ENCODE results near the gene GABPB1. TPM values are rescaled to one million over a fixed set of nuclear protein-coding genes. Genes with fewer than 3 reads are reported as not detected.
A peak's percentile ranks its signal among the peaks of the same experiment; 100 is the strongest.

The GABPB1 gene
- total and polyA plus RNA-seq, 2 of the 13 experiments (the other 11 are each of a cell fraction or from before 2014, with no cell fraction given): 17.5 to 39.5 TPM

GRCh38 chr15:50353975-50354837, 792 bp downstream of the GABPB1 start (continued):
- TF ChIP-seq MYPOP (CRISPR knock-in tag; IDR thresholded peaks at IDR 0.05) (peak; percentile 55; the same call in 1 of the 2 replicates), KLF15 (CRISPR knock-in tag; IDR thresholded peaks at IDR 0.05; ENCODE audit: borderline replicate concordance) (no peak), REL (CRISPR knock-in tag; conservative IDR thresholded peaks at IDR 0.05) (0 out of 2 replicates have a peak, but pooled peaks have one; percentile 33), AHDC1 (CRISPR knock-in tag; IDR thresholded peaks at IDR 0.05; ENCODE audit: borderline replicate concordance) (no peak), ATM (IDR thresholded peaks at IDR 0.05; ENCODE audit: borderline replicate concordance) (no peak), ZNF335 (CRISPR knock-in tag; IDR thresholded peaks at IDR 0.05) (no peak), KDM5A (IDR thresholded peaks at IDR 0.05; ENCODE audit: borderline replicate concordance, low read length) (no peak), HOMEZ (CRISPR knock-in tag; IDR thresholded peaks at IDR 0.05; ENCODE audit: low read depth) (no peak), ZGPAT (CRISPR knock-in tag; IDR thresholded peaks at IDR 0.05) (no peak), PHB2 (IDR thresholded peaks at IDR 0.05; ENCODE audit: partially characterized antibody) (no peak), ZNF251 (CRISPR knock-in tag; IDR thresholded peaks at IDR 0.05) (no peak), FOXM1 (CRISPR knock-in tag; IDR thresholded peaks at IDR 0.05) (no peak), MXI1 (IDR thresholded peaks at IDR 0.05; ENCODE audit: borderline replicate concordance, low read depth, low read length) (no peak), SALL2 (CRISPR knock-in tag; IDR thresholded peaks at IDR 0.05) (no peak; the same call in 1 of the 2 replicates), NRL (CRISPR knock-in tag; IDR thresholded peaks at IDR 0.05; ENCODE audit: borderline replicate concordance) (no peak), ZMYM4 (CRISPR knock-in tag; IDR thresholded peaks at IDR 0.05) (0 out of 2 replicates have a peak, but pooled peaks have one; percentile 40), ASH2L (IDR thresholded peaks at IDR 0.05; ENCODE audit: insufficient read length, low read depth, low read length) (no peak), BORCS8-MEF2B (CRISPR knock-in tag; IDR thresholded peaks at IDR 0.05) (no peak), SP1 (IDR thresholded peaks at IDR 0.05) (no peak), SP1 (CRISPR knock-in tag; IDR thresholded peaks at IDR 0.05) (no peak)

Data from HepG2 (cell line).